ENCODE measurements around the gene RAD51. TPM values are rescaled to one million over a fixed set of nuclear protein-coding genes. Genes with fewer than 3 reads are reported as not detected.

The RAD51 gene
- total and polyA plus RNA-seq, 9 of the 15 experiments (the other 6 are each of a cell fraction or from before 2014, with no cell fraction given) = 16.0 to 63.8 (median 34.6) TPM

DNA sequence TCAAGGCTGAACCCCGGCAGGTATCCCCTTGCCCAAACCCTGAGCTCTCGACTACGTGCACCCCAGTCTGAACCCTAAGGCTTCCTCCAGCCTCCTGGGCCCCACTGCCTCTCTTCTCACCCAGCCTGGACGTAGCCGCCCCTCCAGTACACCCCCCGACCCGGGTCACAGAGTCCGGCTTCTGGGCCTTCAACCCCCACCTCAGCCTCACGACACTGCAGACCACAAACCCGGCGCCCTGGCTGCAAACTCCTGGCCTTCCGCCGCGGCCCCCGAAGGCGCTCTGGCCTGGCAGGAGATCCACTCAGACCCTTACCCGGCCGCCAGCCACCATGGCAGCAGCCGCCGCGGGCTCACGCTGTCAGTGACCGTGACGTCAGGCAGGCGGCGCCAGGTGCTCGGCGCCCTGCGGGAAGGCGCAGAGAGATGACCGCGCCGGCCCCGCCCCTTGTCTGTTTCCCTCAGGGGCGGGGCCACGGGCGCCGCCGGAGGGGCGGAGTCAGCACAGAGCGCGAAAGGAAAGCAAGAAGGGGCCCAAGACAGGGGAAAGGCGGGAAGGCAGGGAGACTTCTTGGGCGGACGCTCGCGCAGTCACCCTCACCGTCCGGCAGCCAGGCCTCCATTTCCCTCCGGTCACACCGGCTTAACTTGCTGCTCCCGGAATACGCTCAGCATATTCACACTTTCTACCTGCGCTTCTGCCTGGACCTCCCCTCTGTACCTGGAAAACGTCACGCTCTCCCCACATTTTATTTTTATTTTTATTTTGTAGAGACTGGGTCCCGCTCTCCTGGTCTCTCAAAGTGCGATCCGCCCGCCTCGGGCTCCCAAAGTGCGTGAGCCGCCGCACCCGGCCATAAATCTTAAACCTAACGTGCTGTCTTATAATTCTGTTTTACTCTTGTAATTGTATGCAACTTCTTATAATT, 60.2 kb downstream of the RAD51 start, which contains the start of gene RMDN3 (continued):
- TF ChIP-seq, protein P1, sequence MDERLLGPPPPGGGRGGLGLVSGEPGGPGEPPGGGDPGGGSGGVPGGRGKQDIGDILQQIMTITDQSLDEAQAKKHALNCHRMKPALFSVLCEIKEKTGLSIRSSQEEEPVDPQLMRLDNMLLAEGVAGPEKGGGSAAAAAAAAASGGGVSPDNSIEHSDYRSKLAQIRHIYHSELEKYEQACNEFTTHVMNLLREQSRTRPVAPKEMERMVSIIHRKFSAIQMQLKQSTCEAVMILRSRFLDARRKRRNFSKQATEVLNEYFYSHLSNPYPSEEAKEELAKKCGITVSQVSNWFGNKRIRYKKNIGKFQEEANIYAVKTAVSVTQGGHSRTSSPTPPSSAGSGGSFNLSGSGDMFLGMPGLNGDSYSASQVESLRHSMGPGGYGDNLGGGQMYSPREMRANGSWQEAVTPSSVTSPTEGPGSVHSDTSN (CRISPR knock-in tag; IDR thresholded peaks at IDR 0.05; ENCODE audit: low read depth) = no peak
- TF ChIP-seq, protein P1 (tag; conservative IDR thresholded peaks at IDR 0.05; ENCODE audit: low read depth) = peak; percentile 74
- TF ChIP-seq MAZ (CRISPR knock-in tag; conservative IDR thresholded peaks at IDR 0.05 in 1 of 2, IDR thresholded peaks at IDR 0.05 in 1 of 2) (peak; percentile 72 to 96), ZKSCAN1 (IDR thresholded peaks at IDR 0.05; ENCODE audit: low read depth, low read length) (no peak), GTF2F1 (IDR thresholded peaks at IDR 0.05; ENCODE audit: low read depth, low read length) (no peak), FOXK2 (conservative IDR thresholded peaks at IDR 0.05 in 1 of 2, IDR thresholded peaks at IDR 0.05 in 1 of 2; ENCODE audit: low read depth in 2 of 2) (peak; percentile 73 to 82; a peak in 3 of 4 replicates), GATAD2B (IDR thresholded peaks at IDR 0.05; ENCODE audit: borderline replicate concordance) (no peak), NRF1 (conservative IDR thresholded peaks at IDR 0.05 in 1 of 2, IDR thresholded peaks at IDR 0.05 in 1 of 2) (peak; percentile 83 to 84), RFX5 (IDR thresholded peaks at IDR 0.05; ENCODE audit: low read depth, low read length) (no peak), DACH1 (IDR thresholded peaks at IDR 0.05; ENCODE audit: partially characterized antibody) (peak; percentile 7), ZNF282 (CRISPR knock-in tag; IDR thresholded peaks at IDR 0.05) (no peak), EP400 (IDR thresholded peaks at IDR 0.05) (peak; percentile 77), PHF8 (IDR thresholded peaks at IDR 0.05; ENCODE audit: borderline replicate concordance, low read length) (peak; percentile 91; the same call in 1 of the 2 replicates), RBFOX2 (IDR thresholded peaks at IDR 0.05; ENCODE audit: low read depth, low read length) (peak; percentile 97), ARID1B (IDR thresholded peaks at IDR 0.05) (peak; percentile 30; the same call in 1 of the 2 replicates), SMARCB1 (IDR thresholded peaks at IDR 0.05; ENCODE audit: insufficient read length, low read depth) (no peak)
- TF ChIP-seq, protein P2, sequence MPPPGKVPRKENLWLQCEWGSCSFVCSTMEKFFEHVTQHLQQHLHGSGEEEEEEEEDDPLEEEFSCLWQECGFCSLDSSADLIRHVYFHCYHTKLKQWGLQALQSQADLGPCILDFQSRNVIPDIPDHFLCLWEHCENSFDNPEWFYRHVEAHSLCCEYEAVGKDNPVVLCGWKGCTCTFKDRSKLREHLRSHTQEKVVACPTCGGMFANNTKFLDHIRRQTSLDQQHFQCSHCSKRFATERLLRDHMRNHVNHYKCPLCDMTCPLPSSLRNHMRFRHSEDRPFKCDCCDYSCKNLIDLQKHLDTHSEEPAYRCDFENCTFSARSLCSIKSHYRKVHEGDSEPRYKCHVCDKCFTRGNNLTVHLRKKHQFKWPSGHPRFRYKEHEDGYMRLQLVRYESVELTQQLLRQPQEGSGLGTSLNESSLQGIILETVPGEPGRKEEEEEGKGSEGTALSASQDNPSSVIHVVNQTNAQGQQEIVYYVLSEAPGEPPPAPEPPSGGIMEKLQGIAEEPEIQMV (tag; conservative IDR thresholded peaks at IDR 0.05; ENCODE audit: low read depth) = peak; percentile 95
- TF ChIP-seq, protein P3, sequence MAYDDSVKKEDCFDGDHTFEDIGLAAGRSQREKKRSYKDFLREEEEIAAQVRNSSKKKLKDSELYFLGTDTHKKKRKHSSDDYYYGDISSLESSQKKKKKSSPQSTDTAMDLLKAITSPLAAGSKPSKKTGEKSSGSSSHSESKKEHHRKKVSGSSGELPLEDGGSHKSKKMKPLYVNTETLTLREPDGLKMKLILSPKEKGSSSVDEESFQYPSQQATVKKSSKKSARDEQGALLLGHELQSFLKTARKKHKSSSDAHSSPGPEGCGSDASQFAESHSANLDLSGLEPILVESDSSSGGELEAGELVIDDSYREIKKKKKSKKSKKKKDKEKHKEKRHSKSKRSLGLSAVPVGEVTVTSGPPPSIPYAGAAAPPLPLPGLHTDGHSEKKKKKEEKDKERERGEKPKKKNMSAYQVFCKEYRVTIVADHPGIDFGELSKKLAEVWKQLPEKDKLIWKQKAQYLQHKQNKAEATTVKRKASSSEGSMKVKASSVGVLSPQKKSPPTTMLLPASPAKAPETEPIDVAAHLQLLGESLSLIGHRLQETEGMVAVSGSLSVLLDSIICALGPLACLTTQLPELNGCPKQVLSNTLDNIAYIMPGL (CRISPR knock-in tag; IDR thresholded peaks at IDR 0.05) = no peak; the same call in 1 of the 2 replicates
- TF ChIP-seq, protein P4, sequence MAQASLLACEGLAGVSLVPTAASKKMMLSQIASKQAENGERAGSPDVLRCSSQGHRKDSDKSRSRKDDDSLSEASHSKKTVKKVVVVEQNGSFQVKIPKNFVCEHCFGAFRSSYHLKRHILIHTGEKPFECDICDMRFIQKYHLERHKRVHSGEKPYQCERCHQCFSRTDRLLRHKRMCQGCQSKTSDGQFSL (CRISPR knock-in tag; IDR thresholded peaks at IDR 0.05) = peak; percentile 72
- TF ChIP-seq, protein P4 (tag; IDR thresholded peaks at IDR 0.05) = peak in 1 of 2 experiments; percentile 65; a peak in 1 of 4 replicates
